ENCODE data around the gene CTSS. TPM values are rescaled to one million over a fixed set of nuclear protein-coding genes. Genes with fewer than 3 reads are reported as not detected.

The CTSS gene
- total RNA-seq, 1 donor from 2014 or later: 34.2 TPM

Other genes starting within 250 kb of the CTSS start
- gene ADAMTSL4, start 216.4 kb downstream of the CTSS start, total RNA-seq: 1.2 and 1.3 TPM in 2 replicates
- 311 and 317 TPM in 2 replicates for gene MCL1, start 186.2 kb downstream of the CTSS start, total RNA-seq
- 282 and 285 TPM in 2 replicates for gene ENSA, start 136.2 kb downstream of the CTSS start, total RNA-seq
- gene GOLPH3L, start 68.6 kb downstream of the CTSS start, total RNA-seq: 19.1 and 20.5 TPM in 2 replicates
- not detected in 2 replicates for gene HORMAD1, start 44.9 kb downstream of the CTSS start, total RNA-seq
- gene CTSK, start 42.5 kb upstream of the CTSS start, total RNA-seq: 1.8 and 2.7 TPM in 2 replicates
- 32.4 and 32.5 TPM in 2 replicates for gene ARNT, start 110.8 kb upstream of the CTSS start, total RNA-seq
- not detected in 2 replicates for gene CTXND2, start 121.4 kb upstream of the CTSS start, total RNA-seq
- 60.6 and 63.7 TPM in 2 replicates for gene SETDB1, start 160.6 kb upstream of the CTSS start, total RNA-seq
- 188 and 191 TPM in 2 replicates for gene CERS2, start 209.1 kb upstream of the CTSS start, total RNA-seq
- gene ANXA9, start 216.5 kb upstream of the CTSS start, total RNA-seq: not detected in 2 replicates
- gene MINDY1, start 241.1 kb upstream of the CTSS start, total RNA-seq: 12.0 and 13.4 TPM in 2 replicates
- 15.0 and 15.4 TPM in 2 replicates for gene PRUNE1, start 242.7 kb upstream of the CTSS start, total RNA-seq